H9 (cell line): ENCODE measurements around the gene LCMT2. TPM values are rescaled to one million over a fixed set of nuclear protein-coding genes. Genes with fewer than 3 reads are reported as not detected.

Experiments
- DNase-seq: peaks from one replicate; pipeline ENCODE4 v3.0.0-alpha.2; 2017
- H2AFZ ChIP-seq: one replicate; pipeline ENCODE4 v1.6.1; 2013; ENCODE audit warnings: mild to moderate bottlenecking, low read length, control low read depth, moderate library complexity
- H2AK5ac ChIP-seq: 2 replicates; pipeline ENCODE4 v1.6.1; 2013; ENCODE audit warnings: low read length, control low read depth, mixed read lengths; ENCODE audit not compliant: insufficient read length
- H2BK120ac ChIP-seq: one replicate; pipeline ENCODE4 v1.6.1; 2013; ENCODE audit warnings: low read depth, mild to moderate bottlenecking, low read length, control low read depth, inconsistent platforms; ENCODE audit not compliant: poor library complexity, severe bottlenecking
- H2BK12ac ChIP-seq: 2 replicates; pipeline ENCODE4 v1.6.1; 2013; ENCODE audit warnings: low read length, control low read depth, mixed read lengths, low read depth; ENCODE audit not compliant: insufficient read length
- H2BK15ac ChIP-seq: 2 replicates; pipeline ENCODE4 v1.6.1; 2013; ENCODE audit warnings: low read depth, low read length, control low read depth
- H2BK20ac ChIP-seq: one replicate; pipeline ENCODE4 v1.6.1; 2013; ENCODE audit warnings: low read depth, mild to moderate bottlenecking, low read length, control low read depth, inconsistent platforms; ENCODE audit not compliant: poor library complexity, severe bottlenecking
- H2BK5ac ChIP-seq: 2 replicates; pipeline ENCODE4 v1.6.1; 2013; ENCODE audit warnings: low read length, control low read depth, mixed read lengths; ENCODE audit not compliant: insufficient read length
- H3K14ac ChIP-seq: 2 replicates; pipeline ENCODE4 v1.6.1; 2013; ENCODE audit warnings: low read length, control low read depth; ENCODE audit not compliant: insufficient read depth
- H3K18ac ChIP-seq: 2 replicates; pipeline ENCODE4 v1.6.1; 2013; ENCODE audit warnings: low read depth, mild to moderate bottlenecking, mixed read lengths, low read length, control low read depth; ENCODE audit not compliant: insufficient read length
- H3K23ac ChIP-seq: 2 replicates; pipeline ENCODE4 v1.6.1; 2013; ENCODE audit warnings: low read length, control low read depth, mixed read lengths, low read depth; ENCODE audit not compliant: insufficient read length
- H3K23me2 ChIP-seq: 2 replicates; pipeline ENCODE4 v1.6.1; 2013; ENCODE audit warnings: low read depth, mild to moderate bottlenecking, mixed read lengths, low read length, control low read depth; ENCODE audit not compliant: insufficient read length, poor library complexity, severe bottlenecking
- H3K27ac ChIP-seq: 2 replicates; pipeline ENCODE4 v1.5.1; 2013; ENCODE audit warnings: low read length, control low read depth, mixed read lengths, low read depth; ENCODE audit not compliant: insufficient read length
- H3K27me3 ChIP-seq: 2 replicates; pipeline ENCODE4 v1.6.1; 2013; ENCODE audit warnings: low read length, control low read depth, inconsistent platforms; ENCODE audit not compliant: insufficient read depth
- H3K4ac ChIP-seq: 2 replicates; pipeline ENCODE4 v1.6.1; 2013; ENCODE audit warnings: low read depth, mild to moderate bottlenecking, control low read depth, inconsistent platforms, low read length, moderate library complexity
- H3K4me1 ChIP-seq: 2 replicates; pipeline ENCODE4 v1.6.1; 2013; ENCODE audit warnings: low read length, control low read depth, inconsistent platforms; ENCODE audit not compliant: insufficient read depth
- H3K4me2 ChIP-seq: 2 replicates; pipeline ENCODE4 v1.6.1; 2013; ENCODE audit warnings: low read length, control low read depth, mixed read lengths; ENCODE audit not compliant: insufficient read length, insufficient read depth
- H3K56ac ChIP-seq: 2 replicates; pipeline ENCODE4 v1.6.1; 2013; ENCODE audit warnings: low read depth, mild to moderate bottlenecking, mixed read lengths, low read length, control low read depth; ENCODE audit not compliant: insufficient read length
- H3K79me1 ChIP-seq: 2 replicates; pipeline ENCODE4 v1.6.1; 2013; ENCODE audit warnings: low read depth, mild to moderate bottlenecking, moderate library complexity, low read length, control low read depth, inconsistent platforms; ENCODE audit not compliant: insufficient read depth, poor library complexity, severe bottlenecking
- H3K79me2 ChIP-seq: 2 replicates; pipeline ENCODE4 v1.6.1; 2013; ENCODE audit warnings: low read length, control low read depth, inconsistent platforms; ENCODE audit not compliant: insufficient read depth
- H3K9ac ChIP-seq: 2 replicates; pipeline ENCODE4 v1.6.1; 2013; ENCODE audit warnings: low read length, control low read depth, mixed read lengths; ENCODE audit not compliant: insufficient read length; ENCODE audit errors: extremely low read depth
- H3K9me3 ChIP-seq: one replicate; pipeline ENCODE4 v1.6.1; 2013; ENCODE audit warnings: low read depth, low read length, inconsistent platforms; ENCODE audit not compliant: control insufficient read depth
- H3T11ph ChIP-seq: one replicate; pipeline ENCODE4 v1.6.1; 2013; ENCODE audit warnings: mild to moderate bottlenecking, low read length, control low read depth, inconsistent platforms
- H4K20me1 ChIP-seq: one replicate; pipeline ENCODE4 v1.6.1; 2013; ENCODE audit not compliant: control insufficient read depth, insufficient read length, insufficient read depth
- H4K5ac ChIP-seq: 2 replicates; pipeline ENCODE4 v1.6.1; 2013; ENCODE audit warnings: low read depth, mild to moderate bottlenecking, mixed read lengths, low read length, control low read depth; ENCODE audit not compliant: insufficient read length
- H4K8ac ChIP-seq: replicated peaks from 2 replicates; pipeline ENCODE4 v1.6.1; 2013; ENCODE audit warnings: low read length, control low read depth, mixed read lengths, low read depth; ENCODE audit not compliant: insufficient read length
- H4K91ac ChIP-seq: 2 replicates; pipeline ENCODE4 v1.6.1; 2013; ENCODE audit warnings: low read depth, mild to moderate bottlenecking, moderate library complexity, mixed read lengths, low read length, control low read depth; ENCODE audit not compliant: insufficient read length
- H3K27ac Mint-ChIP-seq, 3 experiments: 2 replicates in 2 of 3; 3 replicates in 1 of 3; pipeline ENCODE4 v1.8.0; 2020 to 2021; ENCODE audit warnings: mixed read lengths in 3 of 3, mild to moderate bottlenecking in 1 of 3, moderate library complexity in 1 of 3
- H3K27me3 Mint-ChIP-seq: 2 replicates; pipeline ENCODE4 v1.8.0; 2021; ENCODE audit warnings: low read depth, mild to moderate bottlenecking, moderate library complexity, mixed read lengths
- H3K36me3 Mint-ChIP-seq, 3 experiments: 2 replicates in 2 of 3; 3 replicates in 1 of 3; pipeline ENCODE4 v1.8.0; 2020 to 2021; ENCODE audit warnings: low read depth in 3 of 3, mixed read lengths in 3 of 3; ENCODE audit not compliant: insufficient read depth in 1 of 3
- H3K4me1 Mint-ChIP-seq, 2 experiments: 2 replicates each; pipeline ENCODE4 v1.8.0; 2020; ENCODE audit warnings: mixed read lengths in 2 of 2
- H3K4me3 Mint-ChIP-seq, 2 experiments: 2 replicates in 1 of 2; 3 replicates in 1 of 2; pipeline ENCODE4 v1.8.0; 2020 to 2021; ENCODE audit warnings: mild to moderate bottlenecking in 2 of 2, mixed read lengths in 2 of 2, moderate library complexity in 1 of 2
- H3K9me3 Mint-ChIP-seq, 2 experiments: 2 replicates in 1 of 2; 3 replicates in 1 of 2; pipeline ENCODE4 v1.8.0; 2020; ENCODE audit warnings: mild to moderate bottlenecking in 2 of 2, mixed read lengths in 2 of 2, moderate library complexity in 1 of 2
- WGBS: extraction: QIAGEN DNeasy Blood & Tissue Kit; methylation state at CpG from one replicate; pipeline ENCODE4 v1.1.7; 2013; ENCODE audit warnings: missing lambda C conversion rate, low lambda C conversion rate, mixed read lengths; ENCODE audit not compliant: insufficient read length; ENCODE audit errors: extremely low coverage; 5-methylcytosine and 5-hydroxymethylcytosine counted together
- total RNA-seq: library from RNA; stranded (reverse); gene quantifications from 2 replicates; pipeline ENCODE4 v1.2.1, GENCODE V29; 2021
- TF ChIP-seq, protein P1 (sequence below): fragments of 200-600 bp; sonication (generic); conservative IDR thresholded peaks from 3 replicates; pipeline ENCODE4 v1.8.0; 2021; ENCODE audit warnings: antibody characterized with exemption, mild to moderate bottlenecking

Gene LCMT2
- total RNA-seq, 1 experiment from 2014 or later = 16.5 TPM

DNA sequence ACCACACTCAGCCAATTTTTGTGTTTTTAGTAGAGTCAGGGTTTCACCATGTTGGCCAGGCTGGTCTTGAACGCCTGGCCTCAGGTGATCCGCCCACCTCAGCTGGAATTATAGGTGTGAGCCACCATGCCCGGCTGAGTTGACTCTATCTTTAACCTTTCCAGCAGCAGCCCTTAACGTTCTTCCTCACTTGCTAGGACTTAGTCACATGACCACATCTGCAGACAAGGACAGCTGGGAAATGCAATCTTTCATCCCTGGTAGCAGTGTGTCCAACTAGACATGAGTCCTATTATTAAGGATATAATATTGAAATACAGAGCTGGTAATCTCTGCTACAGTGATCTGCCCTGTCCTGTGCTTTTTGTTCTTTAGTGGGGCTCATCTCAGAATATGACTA is 18.0 kb downstream of the LCMT2 start:
- H3K14ac ChIP-seq = no peak overlapping the region
- no peak overlapping the region for H3K4ac ChIP-seq

More for the DNA sequence above, 18.0 kb downstream of the LCMT2 start:
- Histone ChIP-seq H3K4me2 (no peak overlapping the region), H2BK15ac (no peak overlapping the region), H3K79me1 (no peaks in the 10 kb centered on the region), H3K27me3 (no peaks in the 10 kb centered on the region), H3K23ac (no peak overlapping the region), H3T11ph (no peak overlapping the region), H4K91ac (no peak overlapping the region), H3K9ac (no peak overlapping the region), H3K56ac (no peak overlapping the region), H3K79me2 (no peaks in the 10 kb centered on the region), H3K18ac (no peak overlapping the region), H3K23me2 (no peaks in the 10 kb centered on the region), H3K4me1 (no peaks in the 10 kb centered on the region), H3K27ac (no peak overlapping the region), H2BK20ac (no peak overlapping the region), H3K9me3 (no peaks in the 10 kb centered on the region), H2AK5ac (no peak overlapping the region), H4K20me1 (no peaks in the 10 kb centered on the region), H2BK12ac (no peak overlapping the region), H4K5ac (no peak overlapping the region), H2BK120ac (no peak overlapping the region), H4K8ac (no peak overlapping the region), H2AFZ (no peak overlapping the region), H2BK5ac (no peak overlapping the region)
- no peaks in the 10 kb centered on the region; a peak in 1 of 5 replicates for H3K9me3 Mint-ChIP-seq
- H3K4me3 Mint-ChIP-seq = no peak overlapping the region
- no peak for DNase-seq
- peaks cover 3 to 5% of the 10 kb centered on the region in 2 experiments; a peak in 2 of 4 replicates for H3K4me1 Mint-ChIP-seq
- H3K36me3 Mint-ChIP-seq = no peaks in the 10 kb centered on the region
- peaks cover 25% of the 10 kb centered on the region for H3K27me3 Mint-ChIP-seq
- no peak overlapping the region for H3K27ac Mint-ChIP-seq
- TF ChIP-seq, protein P1, sequence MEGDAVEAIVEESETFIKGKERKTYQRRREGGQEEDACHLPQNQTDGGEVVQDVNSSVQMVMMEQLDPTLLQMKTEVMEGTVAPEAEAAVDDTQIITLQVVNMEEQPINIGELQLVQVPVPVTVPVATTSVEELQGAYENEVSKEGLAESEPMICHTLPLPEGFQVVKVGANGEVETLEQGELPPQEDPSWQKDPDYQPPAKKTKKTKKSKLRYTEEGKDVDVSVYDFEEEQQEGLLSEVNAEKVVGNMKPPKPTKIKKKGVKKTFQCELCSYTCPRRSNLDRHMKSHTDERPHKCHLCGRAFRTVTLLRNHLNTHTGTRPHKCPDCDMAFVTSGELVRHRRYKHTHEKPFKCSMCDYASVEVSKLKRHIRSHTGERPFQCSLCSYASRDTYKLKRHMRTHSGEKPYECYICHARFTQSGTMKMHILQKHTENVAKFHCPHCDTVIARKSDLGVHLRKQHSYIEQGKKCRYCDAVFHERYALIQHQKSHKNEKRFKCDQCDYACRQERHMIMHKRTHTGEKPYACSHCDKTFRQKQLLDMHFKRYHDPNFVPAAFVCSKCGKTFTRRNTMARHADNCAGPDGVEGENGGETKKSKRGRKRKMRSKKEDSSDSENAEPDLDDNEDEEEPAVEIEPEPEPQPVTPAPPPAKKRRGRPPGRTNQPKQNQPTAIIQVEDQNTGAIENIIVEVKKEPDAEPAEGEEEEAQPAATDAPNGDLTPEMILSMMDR = no peak
- WGBS = no CpG with 5 or more reads among the region's 4 CpGs
